Epidermal melanocyte (primary cell): Measurements from ENCODE around the gene VIL1.

Experiments used
- DNase-seq: peaks from one replicate; pipeline ENCODE4 v3.0.0; 2011; ENCODE audit warnings: low spot score; ENCODE audit not compliant: insufficient read length

Gene VIL1

DNA sequence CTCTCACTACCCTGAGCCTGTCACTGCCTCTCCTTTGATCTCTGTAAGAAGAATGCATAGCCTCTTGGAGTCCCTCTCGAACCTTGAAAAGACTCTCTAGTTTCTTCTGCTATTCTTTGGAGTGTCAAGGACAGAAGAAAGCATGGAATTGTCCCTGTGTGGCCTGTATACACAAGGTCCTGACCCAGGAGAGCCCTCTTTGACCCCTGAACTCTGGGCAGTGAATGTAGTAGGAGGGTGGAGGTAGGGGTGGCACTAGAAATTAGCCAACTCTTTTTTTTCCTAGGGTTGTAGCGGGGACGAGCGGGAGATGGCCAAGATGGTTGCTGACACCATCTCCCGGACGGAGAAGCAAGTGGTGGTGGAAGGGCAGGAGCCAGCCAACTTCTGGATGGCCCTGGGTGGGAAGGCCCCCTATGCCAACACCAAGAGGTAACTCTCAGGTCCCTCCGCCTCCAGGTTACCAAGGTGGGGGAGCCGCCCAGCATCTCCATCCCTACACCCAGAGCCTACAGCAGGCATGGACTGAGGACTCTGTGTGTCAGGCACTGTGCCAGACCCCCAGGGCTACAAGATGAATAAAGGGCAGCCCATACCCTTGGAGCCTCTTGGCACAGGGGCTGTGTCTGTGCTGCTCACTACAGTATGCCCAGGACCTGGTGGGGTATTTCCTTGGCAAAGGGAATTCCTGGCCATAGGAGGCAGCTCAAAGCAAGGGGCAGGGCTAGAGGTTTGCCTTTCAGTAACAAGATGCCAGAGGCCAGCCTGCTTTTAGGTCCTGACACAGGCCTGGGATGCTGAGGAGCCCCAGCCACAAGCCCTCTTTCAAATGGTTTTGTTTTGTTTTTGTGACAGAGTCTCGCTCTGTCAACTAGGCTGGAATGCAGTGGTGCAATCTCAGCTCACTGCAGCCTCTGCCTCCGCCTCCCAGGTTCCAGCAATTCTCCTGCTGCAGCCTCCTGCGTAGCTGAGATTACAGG is 16.4 kb downstream of the VIL1 start:
- DNase-seq: no peak

DNA sequence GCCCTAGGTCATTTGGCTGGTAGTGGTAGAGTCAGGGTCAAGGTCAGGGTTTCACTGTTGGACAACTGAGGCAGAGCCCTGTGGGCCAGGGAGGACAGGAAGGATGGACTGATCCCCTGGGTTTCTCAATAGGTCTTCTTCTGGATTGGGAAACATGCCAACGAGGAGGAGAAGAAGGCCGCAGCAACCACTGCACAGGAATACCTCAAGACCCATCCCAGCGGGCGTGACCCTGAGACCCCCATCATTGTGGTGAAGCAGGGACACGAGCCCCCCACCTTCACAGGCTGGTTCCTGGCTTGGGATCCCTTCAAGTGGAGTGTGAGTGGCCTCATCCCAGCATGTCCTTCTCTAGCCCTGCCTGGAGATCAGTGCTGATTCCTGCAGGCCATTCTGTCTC is 18.1 kb downstream of the VIL1 start:
- no peak for DNase-seq

DNA sequence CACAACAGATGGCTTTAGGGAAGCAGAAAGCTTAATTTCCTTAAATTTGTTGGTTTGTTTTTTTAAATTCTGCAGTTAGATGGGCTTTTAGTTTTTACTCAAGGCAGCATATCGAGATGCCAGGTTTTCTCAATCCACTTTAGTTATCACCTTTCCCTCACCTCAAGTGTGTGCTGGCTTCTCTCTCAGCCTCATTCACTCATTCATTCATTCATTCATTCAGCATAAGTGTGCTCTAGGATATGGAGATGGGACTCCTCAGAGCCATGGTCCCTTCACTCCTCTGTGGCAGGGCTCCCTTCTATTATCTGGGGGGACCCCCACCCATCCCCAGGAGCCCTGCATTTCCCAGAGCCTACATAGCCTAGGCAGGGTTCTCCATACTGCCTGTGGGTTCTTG is 19.0 kb downstream of the VIL1 start:
- no peak for DNase-seq

DNA sequence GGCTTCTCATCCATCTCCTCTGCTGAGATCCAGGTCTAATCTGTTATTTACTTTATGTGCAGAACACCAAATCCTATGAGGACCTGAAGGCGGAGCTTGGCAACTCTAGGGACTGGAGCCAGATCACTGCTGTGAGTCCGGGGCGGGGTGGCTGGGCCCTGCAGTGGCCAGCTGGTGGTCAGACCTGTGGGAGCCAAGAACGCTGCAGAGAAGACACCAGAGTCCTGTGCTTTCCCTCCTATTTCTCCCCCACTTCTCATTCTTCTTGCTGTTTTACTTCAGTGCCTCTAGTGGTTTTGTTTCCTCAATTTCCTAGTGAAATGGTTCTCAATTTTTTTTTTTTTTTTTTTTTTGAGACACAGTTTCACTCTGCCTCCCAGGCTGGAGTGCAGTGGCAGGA is 19.7 kb downstream of the VIL1 start:
- no peak for DNase-seq

DNA sequence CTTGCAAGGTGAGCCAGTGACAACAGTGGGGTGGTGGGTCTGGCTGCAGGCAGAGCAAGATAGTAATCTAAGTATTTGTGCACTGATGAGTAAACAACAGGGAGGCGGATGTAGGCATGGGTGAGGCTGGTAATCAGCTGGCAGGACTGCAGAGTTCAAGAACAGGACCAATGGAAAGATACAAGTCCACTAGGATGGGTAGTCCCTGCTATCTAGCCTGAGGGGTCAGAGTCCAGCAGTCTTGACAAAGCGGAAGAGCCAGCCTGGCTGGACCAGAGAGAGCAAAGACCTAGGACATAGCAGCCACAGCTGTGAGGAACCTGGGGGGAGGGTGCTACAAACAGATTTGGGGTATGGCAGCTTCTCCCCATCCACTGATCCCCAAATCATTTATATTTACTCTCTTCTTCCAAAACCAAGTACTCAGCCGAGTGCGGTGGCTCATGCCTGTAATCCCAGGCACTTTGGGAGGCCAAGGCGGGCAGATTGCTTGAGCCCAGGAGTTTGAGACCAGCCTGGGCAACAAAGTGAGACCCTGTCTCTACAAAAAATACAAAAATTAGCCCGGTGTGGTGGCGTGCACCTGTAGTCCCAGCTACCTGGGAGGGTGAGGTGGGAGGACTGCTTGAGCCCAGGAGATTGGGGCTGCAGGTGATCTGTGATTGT is 25.9 kb downstream of the VIL1 start:
- no peak for DNase-seq

DNA sequence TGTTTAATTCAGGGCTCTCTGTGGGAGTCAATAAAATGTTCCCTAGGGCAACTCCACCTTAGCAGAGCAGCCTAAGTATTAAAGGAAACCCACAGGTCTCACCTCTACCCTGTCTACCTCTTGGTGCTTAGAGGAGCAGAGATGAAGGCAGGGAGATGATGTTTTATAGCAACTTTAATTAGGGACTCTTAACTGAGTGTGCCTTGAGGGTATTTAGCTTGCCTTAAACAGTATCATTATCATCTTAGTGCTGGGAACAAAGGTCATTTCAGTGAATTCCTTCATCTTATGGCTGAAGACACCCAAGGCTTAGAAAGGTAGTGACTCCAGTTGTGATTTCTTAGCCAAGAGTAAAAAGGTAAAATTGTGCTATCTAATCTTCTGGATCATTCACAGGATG is 26.7 kb downstream of the VIL1 start:
- DNase-seq: no peak

DNA sequence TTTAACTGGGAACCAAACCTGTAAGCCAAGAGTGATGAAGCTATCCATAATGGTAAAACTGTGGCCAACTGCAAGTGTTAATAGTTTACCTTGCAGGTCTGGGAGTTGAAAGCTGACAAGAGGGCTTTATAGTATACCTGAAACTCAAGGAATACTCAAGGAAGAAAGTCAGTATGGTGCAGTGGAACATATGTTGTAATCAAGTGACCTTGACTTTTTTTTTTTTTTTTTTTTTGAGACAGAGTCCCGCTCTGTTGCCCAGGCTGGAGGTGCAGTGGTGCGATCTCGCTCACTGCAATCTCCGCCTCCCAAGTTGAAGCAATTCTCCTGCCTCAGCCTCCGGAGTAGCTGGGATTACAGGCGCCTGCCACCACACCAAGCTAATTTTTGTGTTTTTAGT is 27.6 kb downstream of the VIL1 start:
- no peak for DNase-seq

DNA sequence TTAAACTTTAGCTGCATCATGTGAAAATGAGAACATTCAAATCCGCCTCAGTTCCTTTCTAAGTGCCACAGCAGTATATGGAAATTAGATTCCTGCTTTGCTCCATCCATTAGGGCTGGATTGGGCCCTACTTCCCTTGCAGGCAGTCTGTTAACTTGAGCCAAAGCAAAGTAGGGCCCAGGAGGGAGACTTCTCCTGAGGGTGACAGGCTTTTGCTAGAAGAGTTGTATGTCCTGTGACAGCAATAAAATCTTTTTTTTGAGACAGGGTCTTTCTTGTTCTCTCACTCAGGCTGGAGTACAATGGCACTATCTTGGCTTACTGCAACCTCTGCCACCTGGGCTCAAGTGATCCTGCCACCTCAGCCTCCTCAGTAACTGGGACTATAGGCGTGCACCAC is 28.1 kb downstream of the VIL1 start:
- no peak for DNase-seq

DNA sequence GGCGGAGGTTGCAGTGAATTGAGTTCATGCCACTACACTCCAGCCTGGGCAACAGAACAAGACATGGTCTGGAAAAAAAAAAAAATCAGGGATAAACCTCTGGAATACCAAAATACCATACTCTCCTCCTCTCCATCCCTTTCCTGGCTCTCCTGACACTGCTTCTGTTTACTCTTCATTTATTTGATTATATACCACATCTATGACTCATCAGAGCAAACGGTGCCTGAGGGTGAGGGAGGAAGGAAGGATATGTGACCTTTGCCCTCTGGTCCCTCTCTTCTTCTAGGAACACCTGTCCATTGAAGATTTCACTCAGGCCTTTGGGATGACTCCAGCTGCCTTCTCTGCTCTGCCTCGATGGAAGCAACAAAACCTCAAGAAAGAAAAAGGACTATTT is 30.0 kb downstream of the VIL1 start:
- DNase-seq: no peak

DNA sequence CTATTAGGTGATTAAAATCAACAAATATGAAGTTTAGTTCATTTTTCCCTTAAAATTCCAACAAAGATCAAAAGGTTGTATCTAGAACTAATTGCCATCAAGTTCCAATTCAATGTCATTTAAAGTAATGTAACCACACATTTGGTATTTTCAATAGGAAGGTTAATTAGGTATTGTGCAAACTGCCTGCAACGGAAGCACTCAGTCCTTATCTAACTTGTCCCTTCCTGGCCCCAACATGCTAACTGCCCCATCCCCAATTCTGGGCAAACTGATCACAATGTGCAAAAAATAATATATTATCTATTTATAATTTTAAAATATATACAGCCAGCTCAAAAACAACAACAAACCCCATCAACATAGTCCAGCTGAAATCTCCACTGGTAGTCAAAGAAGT is 33.2 kb downstream of the VIL1 start:
- no peak for DNase-seq

DNA sequence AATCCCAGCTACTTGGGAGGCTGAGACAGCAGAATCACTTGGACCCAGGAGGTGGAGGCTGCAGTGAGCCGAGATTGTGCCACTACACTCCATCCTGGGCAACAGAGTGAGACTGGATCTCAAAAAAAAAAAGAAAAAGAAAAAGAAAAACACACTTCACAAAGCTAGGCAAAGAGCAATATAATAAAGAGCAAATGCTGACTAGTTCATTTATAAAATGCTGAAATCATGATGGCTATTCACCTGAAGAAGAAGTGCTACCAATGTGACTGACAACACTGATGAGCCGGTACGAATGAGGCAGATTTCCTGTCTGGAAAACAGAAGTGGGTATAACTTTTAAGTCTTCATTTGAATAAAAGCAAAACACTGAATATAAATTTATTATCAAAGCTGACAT is 37.9 kb downstream of the VIL1 start:
- no peak for DNase-seq

DNA sequence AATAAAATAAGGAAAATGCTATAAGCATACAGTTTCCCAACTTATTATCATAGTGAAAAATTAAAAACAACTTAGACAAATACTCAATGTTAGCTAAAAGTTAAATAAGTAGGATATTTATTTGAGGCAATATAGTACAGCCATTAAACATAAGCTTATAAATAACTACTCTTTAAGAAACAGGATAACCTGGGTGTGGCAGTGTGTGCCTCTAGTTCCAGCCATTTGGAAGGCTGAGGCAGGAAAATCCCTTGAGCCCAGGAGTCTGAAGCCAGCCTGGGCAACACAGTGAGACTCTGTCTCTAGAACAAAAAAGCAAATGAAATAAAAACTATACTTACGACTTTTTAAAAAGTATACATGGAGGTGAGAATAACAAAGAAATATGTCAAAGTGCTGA is 39.7 kb downstream of the VIL1 start:
- DNase-seq: no peak

DNA sequence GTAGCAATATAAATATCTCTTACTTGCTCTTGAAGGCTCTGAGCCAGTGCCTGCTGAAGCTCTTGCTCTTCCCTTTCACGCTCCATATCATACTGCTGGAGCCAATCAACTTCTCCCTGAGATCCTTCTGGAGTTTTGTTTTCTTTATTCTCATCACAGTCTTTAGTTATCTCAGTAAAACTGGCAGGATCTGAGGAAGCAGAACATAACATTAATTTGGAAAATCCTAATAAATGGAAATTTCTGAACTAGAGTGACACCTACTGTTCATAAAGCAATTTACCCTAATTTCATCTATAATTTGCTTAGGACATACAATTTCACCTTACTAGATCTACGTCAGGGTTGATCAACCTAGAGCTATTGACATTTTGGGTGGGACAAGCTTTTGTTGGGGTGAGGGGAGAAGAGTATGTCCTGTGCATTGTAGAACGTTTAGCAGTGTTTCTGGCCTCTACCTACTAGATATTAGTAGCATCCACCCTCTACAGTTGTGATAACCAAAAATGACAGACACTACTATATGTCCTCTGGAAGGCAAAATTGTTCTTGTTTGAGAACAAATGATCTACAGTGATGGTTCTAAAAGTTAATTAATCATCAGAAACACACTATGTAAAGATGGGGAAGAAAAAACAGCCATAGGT is 47.2 kb downstream of the VIL1 start:
- no peak for DNase-seq

DNA sequence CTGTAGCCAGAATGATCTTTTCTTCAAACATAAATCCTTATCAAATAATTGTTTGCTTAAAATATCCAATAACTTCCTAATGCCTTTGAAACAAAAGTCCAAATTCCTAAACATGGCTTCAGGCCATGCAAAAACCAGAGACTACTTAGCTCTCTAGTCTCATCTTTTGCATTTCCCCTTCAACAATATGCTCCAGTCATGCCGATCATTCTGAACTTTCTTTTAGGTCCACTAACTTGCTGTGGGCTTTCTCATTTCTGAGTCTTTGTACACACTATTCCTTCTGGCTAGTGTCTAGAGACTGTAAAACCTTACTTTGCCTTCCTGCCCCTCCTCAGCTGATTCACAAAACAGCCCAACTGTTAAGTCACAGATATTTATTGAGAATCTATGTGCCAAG is 51.5 kb downstream of the VIL1 start:
- no peak for DNase-seq

DNA sequence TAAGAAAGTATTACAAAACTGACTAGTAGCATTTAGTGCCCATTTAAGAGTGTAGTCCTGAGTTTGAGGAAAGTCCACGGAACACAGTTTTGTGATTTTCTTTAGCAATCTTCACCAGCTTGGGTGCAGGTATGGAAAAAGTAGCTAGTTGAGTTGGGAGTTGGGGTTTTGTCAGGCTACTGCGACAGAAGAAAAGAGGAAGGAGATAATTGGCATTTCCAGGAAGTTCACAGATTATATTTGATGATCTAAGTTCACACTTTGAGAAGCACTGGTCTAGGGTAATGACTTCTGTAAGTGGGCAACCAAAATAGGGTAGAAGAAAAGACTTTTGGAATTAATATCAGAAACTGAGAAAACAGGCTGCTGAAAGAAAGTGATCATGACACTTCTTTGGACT is 52.1 kb downstream of the VIL1 start:
- no peak for DNase-seq

DNA sequence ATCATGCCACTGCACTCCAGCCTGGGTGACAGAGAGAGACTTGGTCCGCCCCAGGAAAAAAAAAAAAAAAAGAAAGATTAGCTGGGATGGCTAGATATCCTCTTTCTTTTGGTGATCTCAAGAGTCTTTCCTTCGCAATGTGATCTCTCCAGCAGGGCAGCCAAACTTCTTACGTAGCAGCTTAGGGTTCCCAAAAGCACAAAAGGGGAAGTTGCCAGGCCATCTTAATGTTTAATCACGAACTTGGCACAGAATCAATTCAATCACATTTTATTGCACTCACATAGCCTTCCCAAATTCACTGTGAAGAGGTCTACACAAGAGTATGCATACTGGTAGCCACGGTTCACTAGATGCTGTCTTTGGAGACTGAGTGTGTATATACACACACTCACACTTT is 53.1 kb downstream of the VIL1 start:
- no peak for DNase-seq

DNA sequence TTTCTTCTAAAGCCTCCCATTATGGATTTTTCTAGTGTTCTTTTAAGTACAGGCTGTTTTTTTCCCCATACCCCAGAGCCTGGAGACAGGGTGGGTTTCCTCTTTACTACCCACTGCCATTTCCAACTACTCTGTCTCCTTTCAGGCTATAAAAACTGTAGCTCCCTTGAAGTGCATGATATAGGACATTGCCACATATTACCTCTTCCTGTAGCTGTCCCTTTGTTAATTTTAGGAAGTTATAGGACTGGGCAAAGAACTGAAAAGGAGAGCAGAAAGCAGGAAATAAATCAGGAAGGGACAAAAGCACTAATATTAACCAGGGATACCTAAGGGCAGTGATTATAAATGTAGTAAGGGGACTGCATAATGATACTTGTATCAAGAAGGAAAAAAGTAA is 54.1 kb downstream of the VIL1 start:
- DNase-seq: no peak

DNA sequence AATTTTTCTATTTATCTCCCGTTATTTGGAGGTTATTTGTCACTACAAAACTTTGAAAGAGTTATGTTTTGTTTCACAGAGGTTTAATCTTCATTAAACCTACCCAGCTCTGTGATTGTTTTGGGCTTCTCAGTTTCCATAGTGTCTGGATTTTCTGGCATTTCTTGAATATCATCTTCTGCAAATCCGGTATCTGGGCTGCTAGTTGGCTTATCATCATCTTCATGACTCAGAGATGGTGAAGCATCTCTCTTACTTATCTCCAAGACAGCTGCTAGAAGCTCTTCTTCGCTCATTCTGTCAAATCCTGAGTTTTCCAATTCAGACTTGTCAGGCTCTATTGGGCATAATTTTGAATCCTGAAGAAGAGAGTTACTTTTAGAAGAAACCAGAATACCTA is 55.6 kb downstream of the VIL1 start:
- no peak for DNase-seq

DNA sequence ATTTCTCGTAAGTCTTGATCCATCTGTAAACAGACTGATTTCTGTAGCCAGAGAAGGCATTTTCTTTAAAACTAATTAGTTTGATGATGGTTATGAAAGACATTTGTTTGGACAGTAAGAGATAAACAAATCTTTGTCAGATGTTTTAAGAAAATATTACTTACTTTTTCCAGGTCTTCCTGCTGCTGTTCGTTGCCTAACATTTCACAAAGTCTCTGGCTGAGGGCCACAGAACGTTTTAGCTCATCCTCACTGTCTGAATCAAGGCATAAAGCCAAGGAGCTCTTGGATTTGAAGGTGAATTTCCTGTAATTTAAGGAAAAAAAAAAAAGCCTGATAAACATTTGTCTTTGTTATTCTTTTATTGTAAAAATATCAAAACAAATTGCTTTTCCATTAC is 57.8 kb downstream of the VIL1 start:
- DNase-seq: no peak

DNA sequence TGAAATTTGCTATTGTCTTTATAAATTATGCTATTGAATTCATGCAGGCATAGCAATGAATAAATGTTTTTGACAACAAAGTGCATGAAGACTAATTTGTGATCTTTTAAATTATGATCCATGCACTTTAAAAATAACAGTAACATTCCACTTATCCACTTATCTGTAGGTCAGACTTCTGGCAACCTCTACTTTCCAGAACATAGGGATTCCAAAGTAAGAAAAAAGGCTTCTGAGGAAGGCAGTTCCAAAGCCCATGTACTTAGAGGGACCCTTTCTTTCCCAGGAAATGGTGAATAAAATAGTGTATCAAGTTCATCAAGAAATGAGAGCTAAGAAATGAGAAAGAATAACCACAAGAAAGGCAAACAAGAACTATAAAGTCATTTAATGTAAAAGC is 58.3 kb downstream of the VIL1 start:
- DNase-seq: no peak

DNA sequence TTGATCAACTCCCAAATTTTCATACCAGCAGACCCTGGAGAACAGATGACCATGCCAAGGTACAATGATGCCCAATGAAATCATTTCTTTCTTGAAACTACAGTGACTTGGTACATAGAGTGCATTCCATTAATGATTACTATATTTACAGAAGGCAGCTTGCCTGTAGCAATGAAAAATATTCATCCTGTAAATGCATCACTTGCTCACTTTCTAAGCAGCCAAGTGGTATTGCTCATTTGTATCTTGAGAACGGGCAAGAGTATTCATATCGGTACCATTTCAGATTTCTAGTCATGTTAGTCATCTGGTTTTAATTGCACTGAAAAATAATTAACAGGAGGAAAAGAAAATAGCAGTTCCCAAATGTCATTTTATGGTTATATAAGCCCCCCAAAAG is 59.6 kb downstream of the VIL1 start:
- no peak for DNase-seq

DNA sequence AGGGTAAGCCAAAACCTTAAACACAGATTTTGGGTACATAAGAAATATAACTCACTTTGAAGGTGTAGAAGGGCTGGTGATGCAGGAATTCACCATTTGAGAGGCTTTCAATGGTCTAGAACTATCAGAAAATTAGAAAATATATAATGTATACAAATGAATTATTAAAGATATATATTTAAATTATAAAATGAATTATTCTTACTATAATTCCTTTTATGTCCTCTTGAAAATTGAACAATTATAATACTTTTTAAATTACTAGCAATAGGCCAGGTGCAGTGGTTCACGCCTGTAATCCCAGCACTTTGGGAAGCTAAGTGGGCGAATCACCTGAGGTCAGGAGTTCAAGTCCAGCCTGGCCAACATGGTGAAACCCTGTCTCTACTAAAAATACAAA is 60.7 kb downstream of the VIL1 start:
- DNase-seq: no peak
